K562 (cell line): ENCODE results near the gene CEP128. TPM values are rescaled to one million over a fixed set of nuclear protein-coding genes. Genes with fewer than 3 reads are reported as not detected.

Experiments used
- ATAC-seq: fragments of 200-7000 bp; cut with Tn5 transposase; 3 replicates; pipeline ENCODE4 v1.9.1; 2020; ENCODE audit warnings: moderate library complexity
- BruUV-seq: library from RNA; stranded (reverse); fragments of 400-500 nt; replicated peaks from 2 replicates; lab custom pipeline; 2021; lab: Mats Ljungman, UMichigan
- CTCF ChIA-PET: fragments of 300-600 bp; formaldehyde crosslinking; extraction: SDS; loops from one replicate; lab custom pipeline; 2021; ENCODE audit warnings: low intra/inter-chr PET ratio; lab: Yijun Ruan, JAX
- POLR2A ChIA-PET: fragments of 300-600, 350-650 bp; sonication (Branson Sonifier 250); formaldehyde crosslinking; extraction: SDS; loops from one replicate; lab custom pipeline; 2021; ENCODE audit warnings: antibody characterized with exemption, inconsistent platforms; lab: Yijun Ruan, JAX
- DNase-seq, 4 experiments: peaks; one replicate each; pipeline versions ENCODE4 v3.0.0 to v3.0.0-alpha.2; 2011 to 2018; ENCODE audit warnings: low spot score in 3 of 4, mixed read lengths in 3 of 4; ENCODE audit errors: extremely low read depth in 1 of 4
- FAIRE-seq: peaks from 2 replicates; lab custom pipeline; 2011; peaks lifted over from hg19 to GRCh38; lab: Jason Lieb, UNC
- H2AFZ ChIP-seq: 2 replicates; pipeline ENCODE4 v1.6.0; 2011; ENCODE audit warnings: low read depth, low read length, control low read depth, inconsistent platforms
- H3K27ac ChIP-seq: fragments of 200-600 bp; 3 replicates; pipeline ENCODE4 v1.8.0; 2011; ENCODE audit warnings: low read depth, mild to moderate bottlenecking, control low read depth, inconsistent platforms, low read length, moderate library complexity, mixed read lengths; ENCODE audit errors: extremely low read depth
- H3K27me3 ChIP-seq, 2 experiments: fragments of 300-600 bp in 1 of 2; 2 replicates in 1 of 2; 3 replicates in 1 of 2; pipeline versions ENCODE4 v1.6.0 to v1.8.0; 2011; ENCODE audit warnings: inconsistent platforms in 2 of 2, low read length in 2 of 2, mild to moderate bottlenecking in 1 of 2, mixed read lengths in 1 of 2, moderate library complexity in 1 of 2; ENCODE audit not compliant: control insufficient read depth in 2 of 2, insufficient read depth in 2 of 2
- H3K36me3 ChIP-seq: fragments of 300-600 bp; 3 replicates; pipeline ENCODE4 v1.8.0; 2011; ENCODE audit warnings: mild to moderate bottlenecking, low read length, inconsistent platforms; ENCODE audit not compliant: control insufficient read depth, insufficient read depth
- H3K4me1 ChIP-seq, 2 experiments: fragments of 200-600 bp in 1 of 2; replicated peaks in 1 of 2; 2 replicates in 1 of 2; 3 replicates in 1 of 2; pipeline versions ENCODE4 v1.5.1 to v1.8.0; 2011; ENCODE audit warnings: inconsistent platforms in 2 of 2, low read length in 2 of 2, mild to moderate bottlenecking in 1 of 2, mixed read lengths in 1 of 2, moderate library complexity in 1 of 2; ENCODE audit not compliant: control insufficient read depth in 2 of 2, insufficient read depth in 2 of 2
- H3K4me2 ChIP-seq: 2 replicates; pipeline ENCODE4 v1.6.1; 2011; ENCODE audit warnings: low read length, control low read depth, inconsistent platforms, mixed read lengths; ENCODE audit not compliant: insufficient read depth
- H3K4me3 ChIP-seq: fragments of 200-600 bp; sonication (generic), shearing (Covaris generic); 2 replicates; pipeline ENCODE4 v1.5.1; 2016; ENCODE audit warnings: control low read depth, inconsistent platforms
- H3K79me2 ChIP-seq: fragments of 200-600 bp; 3 replicates; pipeline ENCODE4 v1.8.0; 2011; ENCODE audit warnings: low read length, inconsistent platforms; ENCODE audit not compliant: control insufficient read depth, insufficient read depth
- H3K9ac ChIP-seq, 2 experiments: 2 replicates each; pipeline versions ENCODE4 v1.6.0 to v1.6.1; 2011; ENCODE audit warnings: low read depth in 2 of 2, low read length in 2 of 2, control low read depth in 1 of 2, inconsistent platforms in 1 of 2, mild to moderate bottlenecking in 1 of 2, mixed read lengths in 1 of 2; ENCODE audit not compliant: insufficient read depth in 1 of 2
- H3K9me1 ChIP-seq: one replicate; pipeline ENCODE4 v1.6.0; 2011; ENCODE audit warnings: inconsistent platforms, mild to moderate bottlenecking, low read length, moderate library complexity; ENCODE audit not compliant: control insufficient read depth, insufficient read depth
- H3K9me3 ChIP-seq: replicated peaks from 2 replicates; pipeline ENCODE4 v1.5.1; 2011; ENCODE audit warnings: low read depth, low read length, inconsistent platforms; ENCODE audit not compliant: control insufficient read depth, insufficient read depth
- H4K20me1 ChIP-seq: replicated peaks from 2 replicates; pipeline ENCODE4 v1.6.1; 2011; ENCODE audit warnings: low read length, inconsistent platforms, mixed read lengths; ENCODE audit not compliant: control insufficient read depth, insufficient read depth
- POLR2B ChIP-seq: fragments of 450-650 bp; IDR thresholded peaks from 2 replicates; pipeline ENCODE4 v1.6.1; 2018; ENCODE audit warnings: low read depth; ENCODE audit not compliant: partially characterized antibody
- ZNF57 ChIP-seq: fragments of 450-650 bp; formaldehyde crosslinking; IDR thresholded peaks from 2 replicates; pipeline ENCODE4 v1.4.0; 2020; ENCODE audit warnings: mild to moderate bottlenecking, moderate library complexity
- whole genome bisulfite sequencing: fragments of 100-300 bp; shearing (Covaris generic); methylation state at CpG from one replicate; pipeline ENCODE4 v1.1.6; 2016; ENCODE audit warnings: low coverage, mixed read lengths; ENCODE audit not compliant: insufficient coverage; ENCODE audit errors: missing lambda C conversion rate; 5-methylcytosine and 5-hydroxymethylcytosine counted together
- in situ Hi-C: fragments of 300-500 bp; cut with MboI; formaldehyde crosslinking; loops from 4 replicates; pipeline ENCODE4 v1.15.0; 2018; ENCODE audit warnings: inconsistent platforms, mixed read lengths
- intact Hi-C: fragments of 100-400 bp; cut with micrococcal nuclease; formaldehyde crosslinking; loops from 2 replicates; pipeline ENCODE4 v1.14.2; 2022
- polyA plus RNA-seq, 8 experiments: library from polyadenylated mRNA; depleted of rRNA in 4 of 8; stranded (reverse) in 5 of 8; unstranded in 3 of 8; fragments of >200 nt; fragmentation: Nextera tagmentation in 2 of 8; fragmentation: Illumina TruSeq in 1 of 8; extraction: Ambion mirVana in 2 of 8; extraction: Trizol in 1 of 8; gene quantifications; 2 replicates each; pipeline versions ENCODE4 v1.2.1 to v1.2.3, GENCODE V29; 2011 to 2014; ENCODE audit warnings: inconsistent platforms in 1 of 8, missing spikeins in 1 of 8
- total RNA-seq, 7 experiments: library from RNA; depleted of rRNA in 6 of 7; stranded (reverse); fragments of >200 nt in 6 of 7; fragmentation: Illumina TruSeq in 2 of 7; extraction: Trizol in 2 of 7; gene quantifications; 2 replicates each; pipeline versions ENCODE4 v1.2.1 to v1.2.3, GENCODE V29; 2011 to 2021; ENCODE audit warnings: low replicate concordance in 1 of 7
- TF ChIP-seq, protein P1 (sequence below): fragments of 250-450 bp; sonication (Bioruptor Pico); IDR thresholded peaks from 2 replicates; pipeline ENCODE4 v1.4.0; 2020; ENCODE audit warnings: mild to moderate bottlenecking, moderate library complexity, borderline replicate concordance
- TF ChIP-seq, protein P2 (sequence below): sonication (generic); formaldehyde crosslinking; IDR thresholded peaks from 2 replicates; pipeline ENCODE4 v1.8.1; 2022; ENCODE audit warnings: missing genetic modification reagents
- TF ChIP-seq, protein P3 (sequence below), 2 experiments: fragments of 450-650 bp; IDR thresholded peaks; 2 replicates each; pipeline ENCODE4 v1.6.1; 2016
- TF ChIP-seq, protein P4 (sequence below): fragments of 250-450 bp; sonication (Bioruptor Pico); IDR thresholded peaks from 2 replicates; pipeline ENCODE4 v1.4.0; 2020; ENCODE audit warnings: mild to moderate bottlenecking
- TF ChIP-seq, protein P5 (sequence below), 2 experiments: fragments of 450-650 bp in 1 of 2; IDR thresholded peaks; 2 replicates each; pipeline ENCODE4 v1.6.1; 2011 to 2017; ENCODE audit warnings: low read depth in 2 of 2, antibody characterized with exemption in 1 of 2, borderline replicate concordance in 1 of 2, low read length in 1 of 2, mild to moderate bottlenecking in 1 of 2, mixed read lengths in 1 of 2; ENCODE audit not compliant: control insufficient read depth in 1 of 2

The CEP128 gene
- total and polyA plus RNA-seq, 9 of the 15 experiments (the other 6 are each of a cell fraction or from before 2014, with no cell fraction given), result 2.3 to 9.2 (median 4.6) TPM

DNA sequence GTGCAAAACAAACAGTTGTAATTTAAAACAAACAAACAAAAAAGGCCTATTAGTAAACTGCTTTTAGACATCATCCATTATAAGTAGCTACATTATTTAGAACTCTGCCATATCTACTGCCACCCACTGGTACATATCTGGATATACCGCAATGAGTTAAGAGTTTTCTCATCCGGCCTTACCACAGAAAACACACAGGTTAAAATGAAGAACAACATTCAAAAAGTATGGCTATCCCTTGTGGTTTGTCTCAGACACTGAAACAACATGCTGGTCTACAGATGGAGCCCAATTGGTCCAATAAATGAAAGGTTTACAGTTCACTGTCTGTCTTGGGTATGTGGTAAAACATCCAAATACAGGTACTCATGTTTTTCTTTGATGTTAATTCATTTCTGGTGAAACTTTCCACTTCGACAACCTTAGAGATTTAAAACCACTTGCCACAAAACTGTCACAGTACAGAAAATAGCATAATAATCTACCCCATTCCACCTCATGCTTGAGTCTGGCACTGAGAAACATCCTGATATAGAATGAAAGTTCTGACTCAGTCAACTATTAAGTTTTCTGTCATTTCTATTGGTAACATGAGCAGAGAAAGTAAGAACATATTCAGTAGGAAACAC, 354.3 kb downstream of the CEP128 start:
- Histone ChIP-seq H2AFZ (no peak overlapping the region), H4K20me1 (no peaks in the 10 kb centered on the region), H3K79me2 (no peaks in the 10 kb centered on the region), H3K9ac (no peak overlapping the region), H3K27me3 (no peaks in the 10 kb centered on the region), H3K9me1 (no peaks in the 10 kb centered on the region), H3K4me1 (no peaks in the 10 kb centered on the region), H3K9me3 (no peaks in the 10 kb centered on the region), H3K4me2 (no peak overlapping the region), H3K4me3 (no peak overlapping the region), H3K36me3 (no peaks in the 10 kb centered on the region), H3K27ac (no peak overlapping the region)
- intact Hi-C loops, result no loop called here
- 36% methylated on average over 3 of the region's 3 CpGs for WGBS
- no TSS peak for BruUV-seq
- no peak for DNase-seq
- ChIA-PET POLR2A (interaction anchor here (1.4 kb wide), 1 partner anchor 13 kb away, joined by 3 read pairs; no protein-coding TSS in a partner anchor), CTCF (no interaction called here)
- ATAC-seq, result no peak
- no peak for FAIRE-seq
- in situ Hi-C loops, result no loop called here
- TF ChIP-seq, protein P1, sequence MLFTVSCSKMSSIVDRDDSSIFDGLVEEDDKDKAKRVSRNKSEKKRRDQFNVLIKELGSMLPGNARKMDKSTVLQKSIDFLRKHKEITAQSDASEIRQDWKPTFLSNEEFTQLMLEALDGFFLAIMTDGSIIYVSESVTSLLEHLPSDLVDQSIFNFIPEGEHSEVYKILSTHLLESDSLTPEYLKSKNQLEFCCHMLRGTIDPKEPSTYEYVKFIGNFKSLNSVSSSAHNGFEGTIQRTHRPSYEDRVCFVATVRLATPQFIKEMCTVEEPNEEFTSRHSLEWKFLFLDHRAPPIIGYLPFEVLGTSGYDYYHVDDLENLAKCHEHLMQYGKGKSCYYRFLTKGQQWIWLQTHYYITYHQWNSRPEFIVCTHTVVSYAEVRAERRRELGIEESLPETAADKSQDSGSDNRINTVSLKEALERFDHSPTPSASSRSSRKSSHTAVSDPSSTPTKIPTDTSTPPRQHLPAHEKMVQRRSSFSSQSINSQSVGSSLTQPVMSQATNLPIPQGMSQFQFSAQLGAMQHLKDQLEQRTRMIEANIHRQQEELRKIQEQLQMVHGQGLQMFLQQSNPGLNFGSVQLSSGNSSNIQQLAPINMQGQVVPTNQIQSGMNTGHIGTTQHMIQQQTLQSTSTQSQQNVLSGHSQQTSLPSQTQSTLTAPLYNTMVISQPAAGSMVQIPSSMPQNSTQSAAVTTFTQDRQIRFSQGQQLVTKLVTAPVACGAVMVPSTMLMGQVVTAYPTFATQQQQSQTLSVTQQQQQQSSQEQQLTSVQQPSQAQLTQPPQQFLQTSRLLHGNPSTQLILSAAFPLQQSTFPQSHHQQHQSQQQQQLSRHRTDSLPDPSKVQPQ, result no peak
- TF ChIP-seq, protein P2, sequence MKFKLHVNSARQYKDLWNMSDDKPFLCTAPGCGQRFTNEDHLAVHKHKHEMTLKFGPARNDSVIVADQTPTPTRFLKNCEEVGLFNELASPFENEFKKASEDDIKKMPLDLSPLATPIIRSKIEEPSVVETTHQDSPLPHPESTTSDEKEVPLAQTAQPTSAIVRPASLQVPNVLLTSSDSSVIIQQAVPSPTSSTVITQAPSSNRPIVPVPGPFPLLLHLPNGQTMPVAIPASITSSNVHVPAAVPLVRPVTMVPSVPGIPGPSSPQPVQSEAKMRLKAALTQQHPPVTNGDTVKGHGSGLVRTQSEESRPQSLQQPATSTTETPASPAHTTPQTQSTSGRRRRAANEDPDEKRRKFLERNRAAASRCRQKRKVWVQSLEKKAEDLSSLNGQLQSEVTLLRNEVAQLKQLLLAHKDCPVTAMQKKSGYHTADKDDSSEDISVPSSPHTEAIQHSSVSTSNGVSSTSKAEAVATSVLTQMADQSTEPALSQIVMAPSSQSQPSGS (CRISPR knock-in tag), result no peak
- TF ChIP-seq POLR2B (no peak), ZNF57 (CRISPR knock-in tag) (no peak)
- TF ChIP-seq, protein P3, sequence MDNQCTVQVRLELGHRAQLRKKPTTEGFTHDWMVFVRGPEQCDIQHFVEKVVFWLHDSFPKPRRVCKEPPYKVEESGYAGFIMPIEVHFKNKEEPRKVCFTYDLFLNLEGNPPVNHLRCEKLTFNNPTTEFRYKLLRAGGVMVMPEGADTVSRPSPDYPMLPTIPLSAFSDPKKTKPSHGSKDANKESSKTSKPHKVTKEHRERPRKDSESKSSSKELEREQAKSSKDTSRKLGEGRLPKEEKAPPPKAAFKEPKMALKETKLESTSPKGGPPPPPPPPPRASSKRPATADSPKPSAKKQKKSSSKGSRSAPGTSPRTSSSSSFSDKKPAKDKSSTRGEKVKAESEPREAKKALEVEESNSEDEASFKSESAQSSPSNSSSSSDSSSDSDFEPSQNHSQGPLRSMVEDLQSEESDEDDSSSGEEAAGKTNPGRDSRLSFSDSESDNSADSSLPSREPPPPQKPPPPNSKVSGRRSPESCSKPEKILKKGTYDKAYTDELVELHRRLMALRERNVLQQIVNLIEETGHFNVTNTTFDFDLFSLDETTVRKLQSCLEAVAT (IDR thresholded peaks at IDR 0.05), result no peak
- TF ChIP-seq, protein P4, sequence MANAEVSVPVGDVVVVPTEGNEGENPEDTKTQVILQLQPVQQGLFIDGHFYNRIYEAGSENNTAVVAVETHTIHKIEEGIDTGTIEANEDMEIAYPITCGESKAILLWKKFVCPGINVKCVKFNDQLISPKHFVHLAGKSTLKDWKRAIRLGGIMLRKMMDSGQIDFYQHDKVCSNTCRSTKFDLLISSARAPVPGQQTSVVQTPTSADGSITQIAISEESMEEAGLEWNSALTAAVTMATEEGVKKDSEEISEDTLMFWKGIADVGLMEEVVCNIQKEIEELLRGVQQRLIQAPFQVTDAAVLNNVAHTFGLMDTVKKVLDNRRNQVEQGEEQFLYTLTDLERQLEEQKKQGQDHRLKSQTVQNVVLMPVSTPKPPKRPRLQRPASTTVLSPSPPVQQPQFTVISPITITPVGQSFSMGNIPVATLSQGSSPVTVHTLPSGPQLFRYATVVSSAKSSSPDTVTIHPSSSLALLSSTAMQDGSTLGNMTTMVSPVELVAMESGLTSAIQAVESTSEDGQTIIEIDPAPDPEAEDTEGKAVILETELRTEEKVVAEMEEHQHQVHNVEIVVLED (CRISPR knock-in tag), result no peak
- TF ChIP-seq, protein P5, sequence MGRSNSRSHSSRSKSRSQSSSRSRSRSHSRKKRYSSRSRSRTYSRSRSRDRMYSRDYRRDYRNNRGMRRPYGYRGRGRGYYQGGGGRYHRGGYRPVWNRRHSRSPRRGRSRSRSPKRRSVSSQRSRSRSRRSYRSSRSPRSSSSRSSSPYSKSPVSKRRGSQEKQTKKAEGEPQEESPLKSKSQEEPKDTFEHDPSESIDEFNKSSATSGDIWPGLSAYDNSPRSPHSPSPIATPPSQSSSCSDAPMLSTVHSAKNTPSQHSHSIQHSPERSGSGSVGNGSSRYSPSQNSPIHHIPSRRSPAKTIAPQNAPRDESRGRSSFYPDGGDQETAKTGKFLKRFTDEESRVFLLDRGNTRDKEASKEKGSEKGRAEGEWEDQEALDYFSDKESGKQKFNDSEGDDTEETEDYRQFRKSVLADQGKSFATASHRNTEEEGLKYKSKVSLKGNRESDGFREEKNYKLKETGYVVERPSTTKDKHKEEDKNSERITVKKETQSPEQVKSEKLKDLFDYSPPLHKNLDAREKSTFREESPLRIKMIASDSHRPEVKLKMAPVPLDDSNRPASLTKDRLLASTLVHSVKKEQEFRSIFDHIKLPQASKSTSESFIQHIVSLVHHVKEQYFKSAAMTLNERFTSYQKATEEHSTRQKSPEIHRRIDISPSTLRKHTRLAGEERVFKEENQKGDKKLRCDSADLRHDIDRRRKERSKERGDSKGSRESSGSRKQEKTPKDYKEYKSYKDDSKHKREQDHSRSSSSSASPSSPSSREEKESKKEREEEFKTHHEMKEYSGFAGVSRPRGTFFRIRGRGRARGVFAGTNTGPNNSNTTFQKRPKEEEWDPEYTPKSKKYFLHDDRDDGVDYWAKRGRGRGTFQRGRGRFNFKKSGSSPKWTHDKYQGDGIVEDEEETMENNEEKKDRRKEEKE (IDR thresholded peaks at IDR 0.05; ENCODE audit: borderline replicate concordance in 1 of 2, control insufficient read depth in 1 of 2, low read depth in 2 of 2, low read length in 1 of 2), result no peak
